G401.6 (cell line): ENCODE measurements around the gene PDE9A.
"Not testable (repeated sequence)": the region's sequence is repeated elsewhere in the genome, so short reads cannot be mapped to it uniquely, and the experiment has no call there.

Source experiments
- FAIRE-seq: peaks from 2 replicates; lab custom pipeline; 2012; peaks lifted over from hg19 to GRCh38; lab: Jason Lieb, UNC

PDE9A gene

GRCh38 chr21:42715427-42715826 is 62.0 kb downstream of the PDE9A start:
- FAIRE-seq = not testable (repeated sequence)

- FAIRE-seq = no peak
These were observed 62.7 kb downstream of the PDE9A start for GRCh38 chr21:42716074-42716473.

GRCh38 chr21:42720484-42720883 is 67.1 kb downstream of the PDE9A start:
- FAIRE-seq = not testable (repeated sequence)

GRCh38 chr21:42721341-42721824 is 68.0 kb downstream of the PDE9A start:
- no peak for FAIRE-seq

- no peak for FAIRE-seq
These were observed 68.7 kb downstream of the PDE9A start for GRCh38 chr21:42722153-42722552.

GRCh38 chr21:42722808-42723473 is 69.5 kb downstream of the PDE9A start:
- FAIRE-seq = no peak

GRCh38 chr21:42724226-42724920 is 71.0 kb downstream of the PDE9A start:
- FAIRE-seq = no peak

GRCh38 chr21:42725416-42725930 is 72.1 kb downstream of the PDE9A start:
- no peak for FAIRE-seq

- FAIRE-seq = no peak
These were observed 78.0 kb downstream of the PDE9A start for GRCh38 chr21:42731264-42732032.

- no peak for FAIRE-seq
These were observed 78.6 kb downstream of the PDE9A start for GRCh38 chr21:42732033-42732410.

- FAIRE-seq = no peak
These were observed 79.7 kb downstream of the PDE9A start for GRCh38 chr21:42733037-42733627.

GRCh38 chr21:42733874-42734273 is 80.5 kb downstream of the PDE9A start:
- FAIRE-seq = no peak

GRCh38 chr21:42734323-42734971 is 81.0 kb downstream of the PDE9A start:
- FAIRE-seq = no peak

- no peak for FAIRE-seq
These were observed 81.6 kb downstream of the PDE9A start for GRCh38 chr21:42735061-42735460.

GRCh38 chr21:42735944-42736343 is 82.5 kb downstream of the PDE9A start:
- no peak for FAIRE-seq

GRCh38 chr21:42736646-42737350 is 83.4 kb downstream of the PDE9A start:
- no peak for FAIRE-seq

- FAIRE-seq = no peak
These were observed 84.7 kb downstream of the PDE9A start for GRCh38 chr21:42737951-42738590.

- FAIRE-seq = no peak
These were observed 85.9 kb downstream of the PDE9A start for GRCh38 chr21:42739061-42739931.

- no peak for FAIRE-seq
These were observed 87.0 kb downstream of the PDE9A start for GRCh38 chr21:42740405-42740909.

- FAIRE-seq = no peak
These were observed 87.6 kb downstream of the PDE9A start for GRCh38 chr21:42741066-42741465.
